GM12891 (cell line): ENCODE results near the gene NAXD. TPM values are rescaled to one million over a fixed set of nuclear protein-coding genes. Genes with fewer than 3 reads are reported as not detected.
"Not testable (repeated sequence)": the region's sequence is repeated elsewhere in the genome, so short reads cannot be mapped to it uniquely, and the experiment has no call there.

Experiments
- DNase-seq: peaks from one replicate; pipeline ENCODE4 v3.0.0; 2011; ENCODE audit warnings: low spot score; ENCODE audit not compliant: insufficient read length
- FAIRE-seq: peaks from 2 replicates; lab custom pipeline; 2011; peaks lifted over from hg19 to GRCh38; lab: Jason Lieb, UNC
- PAX5 ChIP-seq: IDR thresholded peaks from 2 replicates; pipeline ENCODE4 v1.6.1; 2011; ENCODE audit warnings: low read length, moderate library complexity, mild to moderate bottlenecking; ENCODE audit not compliant: insufficient read depth, severe bottlenecking
- POLR2A ChIP-seq: IDR thresholded peaks from 2 replicates; pipeline ENCODE4 v1.6.1; 2011; ENCODE audit warnings: low read depth, low read length, control low read depth
- POLR2AphosphoS5 ChIP-seq: IDR thresholded peaks from 2 replicates; pipeline ENCODE4 v1.6.1; 2011; ENCODE audit warnings: low read depth, low read length, control low read depth
- POU2F2 ChIP-seq: IDR thresholded peaks from 2 replicates; pipeline ENCODE4 v1.6.1; 2011; ENCODE audit warnings: low read depth, mild to moderate bottlenecking, control low read depth, low read length, moderate library complexity
- SPI1 ChIP-seq: IDR thresholded peaks from 2 replicates; pipeline ENCODE4 v1.6.1; 2011; ENCODE audit warnings: low read depth, low read length, control low read depth
- TAF1 ChIP-seq: IDR thresholded peaks from 2 replicates; pipeline ENCODE4 v1.6.1; 2011; ENCODE audit warnings: low read depth, low read length, control low read depth
- polyA plus RNA-seq: library from polyadenylated mRNA; unstranded; fragments of >200 nt; gene quantifications from one replicate; pipeline ENCODE4 v1.2.1, GENCODE V29; 2012; ENCODE audit warnings: low read depth, missing spikeins, inconsistent platforms; ENCODE audit not compliant: missing spikeins

Gene NAXD
- 28.0 TPM for polyA plus RNA-seq

DNA sequence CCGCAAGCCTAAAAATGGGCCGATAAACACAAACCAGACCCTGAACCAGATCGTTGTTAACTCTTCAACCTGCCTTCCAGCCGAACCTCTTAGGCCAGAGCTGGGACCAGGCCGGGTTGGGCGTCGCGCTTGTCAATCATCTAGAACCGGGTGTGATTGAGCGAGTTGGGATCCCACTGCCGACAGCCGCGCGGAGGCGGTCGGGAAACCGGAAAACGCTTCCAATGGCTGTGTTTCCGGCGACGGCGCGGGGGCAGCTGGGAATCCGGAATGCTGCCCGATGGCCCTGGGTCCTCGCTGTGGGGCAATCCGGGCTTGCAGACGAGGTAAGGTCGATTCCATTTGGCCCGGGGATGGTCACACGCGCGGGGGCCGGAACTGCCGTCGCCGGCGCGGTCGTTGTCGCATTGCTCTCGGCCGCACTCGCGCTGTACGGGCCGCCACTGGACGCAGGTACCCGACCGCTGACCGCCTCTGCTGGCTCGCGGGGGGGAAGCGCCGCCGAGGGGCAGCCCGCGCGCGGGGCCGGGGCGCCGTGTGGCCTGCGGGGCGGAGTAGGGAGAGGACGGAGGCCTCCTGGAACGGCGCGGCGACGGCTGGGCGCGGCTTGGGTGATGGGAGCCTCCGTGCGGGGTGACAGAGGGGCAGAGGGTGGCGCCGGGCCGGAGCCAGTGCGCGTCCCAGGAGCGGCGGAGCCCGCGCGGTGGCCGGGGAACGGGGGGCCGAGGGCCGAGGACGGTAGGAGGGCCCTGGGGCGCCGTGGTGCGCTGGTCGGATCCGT, at the start of gene NAXD:
NAXD (plus strand) TSS at position 224 of the 781 bp plus-strand sequence; CDS start at position 281, 57 bp downstream.
- TF ChIP-seq POLR2A (peak; percentile 20; the same call in 1 of the 2 replicates), POLR2AphosphoS5 (peak; percentile 43; the same call in 1 of the 2 replicates), TAF1 (no peak)
- peak; percentile 98 for DNase-seq
- peak; percentile 97 for FAIRE-seq

DNA sequence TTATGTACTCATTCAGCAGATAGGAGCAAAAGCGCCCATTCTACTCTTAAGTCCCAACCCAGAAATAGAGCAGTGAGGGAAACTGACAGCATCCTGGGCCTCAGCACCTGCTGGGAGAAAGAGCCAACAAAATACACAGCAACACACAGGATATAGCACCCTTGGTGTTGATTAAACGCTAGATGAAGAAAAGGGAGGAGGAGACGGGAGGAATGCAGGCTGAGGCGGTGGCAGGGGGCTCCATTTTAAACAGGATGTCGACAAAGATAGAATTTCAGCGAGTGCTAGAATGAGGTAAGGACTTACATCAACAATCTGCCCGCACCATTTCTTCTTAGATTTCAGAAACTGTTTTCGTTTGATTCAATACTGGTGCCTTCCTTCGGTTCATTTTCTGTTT, 49.2 kb upstream of the NAXD start:
- DNase-seq (no peak), FAIRE-seq (no peak)
- TF ChIP-seq POU2F2 (no peak), POLR2A (no peak), PAX5 (no peak), TAF1 (no peak), SPI1 (no peak), POLR2AphosphoS5 (no peak)

DNA sequence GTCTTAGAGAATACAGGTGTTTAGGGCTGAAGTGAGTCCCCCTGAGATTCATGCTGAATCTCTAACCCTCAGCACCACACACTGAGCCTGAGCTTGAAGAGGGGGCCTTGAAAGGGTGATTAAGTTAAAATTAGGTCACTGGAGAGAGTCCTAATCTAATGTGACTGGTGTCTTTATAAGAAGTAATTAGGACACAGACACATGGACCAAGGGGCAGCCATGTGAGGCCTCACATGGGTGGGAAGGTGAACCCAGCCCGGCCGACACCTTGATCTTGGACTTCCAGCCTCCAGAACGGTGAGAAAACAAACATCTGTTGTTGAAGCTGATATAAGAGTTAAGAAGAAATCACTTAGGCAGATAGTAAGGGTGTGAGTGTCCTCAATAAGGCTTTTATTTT, 46.7 kb upstream of the NAXD start:
- no peak for DNase-seq
- TF ChIP-seq SPI1 (no peak), POLR2A (no peak), POU2F2 (no peak), TAF1 (no peak), PAX5 (no peak), POLR2AphosphoS5 (no peak)
- FAIRE-seq: no peak

- not testable (repeated sequence) for DNase-seq, FAIRE-seq
Observed at GRCh38 chr13:110569962-110570361, 45.4 kb upstream of the NAXD start.

GRCh38 chr13:110570886-110571285, 44.5 kb upstream of the NAXD start:
- TF ChIP-seq TAF1 (no peak), POU2F2 (no peak), PAX5 (no peak), SPI1 (no peak), POLR2AphosphoS5 (no peak), POLR2A (no peak)

DNA sequence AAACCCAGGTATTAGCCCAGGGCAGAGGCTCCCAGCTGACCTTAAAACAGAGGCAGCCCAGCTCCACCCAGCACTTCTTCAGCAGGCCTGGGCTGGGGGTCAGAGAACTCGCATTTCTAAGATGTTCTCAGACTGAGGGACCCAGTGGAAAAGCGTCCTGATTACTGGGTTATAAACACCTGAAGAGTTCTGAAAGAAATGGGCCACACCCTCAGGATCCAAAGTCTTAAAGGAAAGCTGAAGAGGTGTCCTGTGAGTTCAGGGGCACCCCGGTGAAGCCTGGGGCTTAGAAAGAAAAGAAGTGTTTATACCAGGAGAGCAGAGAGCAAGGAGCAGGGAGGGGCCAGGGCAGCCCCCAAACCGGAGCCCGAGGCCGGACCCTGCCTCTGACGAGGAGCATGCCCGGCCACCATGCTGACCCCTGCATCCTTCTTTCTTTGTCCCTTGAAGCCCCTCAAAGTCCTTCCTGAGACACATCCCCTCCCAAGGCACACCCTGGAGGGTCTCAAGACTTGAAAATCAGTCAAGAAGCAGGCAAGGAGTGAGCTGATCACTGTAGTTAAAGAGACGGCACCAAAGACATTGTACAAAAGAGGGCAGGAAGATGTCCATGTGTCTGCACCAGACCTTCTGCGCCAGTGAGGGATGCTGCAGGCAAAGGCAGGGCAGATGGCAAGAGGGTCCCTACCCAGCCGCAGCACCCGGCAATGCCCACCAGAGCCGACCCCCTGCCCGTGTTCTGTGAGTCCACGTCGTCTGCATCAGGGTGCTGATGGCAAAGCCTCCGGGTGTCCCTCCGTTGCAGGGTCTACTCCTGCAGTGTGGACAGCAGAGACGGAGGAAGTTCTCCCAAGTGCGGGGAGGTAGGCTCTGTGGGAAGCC, 43.2 kb upstream of the NAXD start:
- FAIRE-seq (no peak), DNase-seq (no peak)
- TF ChIP-seq POLR2A: no peak
- no peak for TF ChIP-seq TAF1
- no peak for TF ChIP-seq SPI1
- no peak for TF ChIP-seq POU2F2
- TF ChIP-seq POLR2AphosphoS5: no peak
- TF ChIP-seq PAX5: no peak

More at GRCh38 chr13:110570886-110571285, 44.5 kb upstream of the NAXD start:
- no peak for DNase-seq
- no peak for FAIRE-seq

GRCh38 chr13:110572778-110573118, 42.6 kb upstream of the NAXD start:
- no peak for TF ChIP-seq POU2F2
- TF ChIP-seq POLR2AphosphoS5: no peak
- FAIRE-seq: no peak
- no peak for DNase-seq

- DNase-seq (no peak), FAIRE-seq (no peak)
- TF ChIP-seq PAX5 (no peak), POLR2AphosphoS5 (no peak), TAF1 (no peak), POU2F2 (no peak), POLR2A (no peak), SPI1 (no peak)
Observed at GRCh38 chr13:110574161-110574560, 41.2 kb upstream of the NAXD start.

GRCh38 chr13:110575322-110576069, 39.8 kb upstream of the NAXD start:
- TF ChIP-seq SPI1: peak; percentile 85
- TF ChIP-seq POU2F2: no peak; the same call in 1 of the 2 replicates
- FAIRE-seq: peak; percentile 95
- DNase-seq: peak; percentile 45

- FAIRE-seq: peak; percentile 31
- DNase-seq: no peak
- TF ChIP-seq SPI1 (peak; percentile 74), TAF1 (no peak), POU2F2 (no peak)
Observed at GRCh38 chr13:110576070-110576394, 39.3 kb upstream of the NAXD start.
